ENCODE measurements around the gene PA2G4. TPM values are rescaled to one million over a fixed set of nuclear protein-coding genes. Genes with fewer than 3 reads are reported as not detected.
"Not testable (repeated sequence)": the region's sequence is repeated elsewhere in the genome, so short reads cannot be mapped to it uniquely, and the experiment has no call there.

PA2G4 gene
- total RNA-seq, 2 donors from 2014 or later = 224 to 356 TPM

- Mint-ChIP-seq H3K9me3 (no peaks in the 10 kb centered on the region), H3K36me3 (peaks cover 19 to 42% of the 10 kb centered on the region in 2 donors), H3K27ac (no peak overlapping the region)
- DNase-seq (ENCODE audit: low spot score in 2 of 2) = no peak
- ATAC-seq = no peak
Observed at GRCh38 chr12:56154246-56154771, 50.0 kb downstream of the PA2G4 start.

- no peak overlapping the region for H3K27ac Mint-ChIP-seq
- ATAC-seq (no peak), DNase-seq (ENCODE audit: low spot score in 2 of 2) (no peak)
- H3K9me3 Mint-ChIP-seq = no peaks in the 10 kb centered on the region
- peaks cover 24 to 47% of the 10 kb centered on the region in 2 donors for H3K36me3 Mint-ChIP-seq
Observed at GRCh38 chr12:56154818-56155217, 50.5 kb downstream of the PA2G4 start.

- no peak for ATAC-seq
- Mint-ChIP-seq H3K9me3 (no peaks in the 10 kb centered on the region), H3K36me3 (peaks cover 29 to 52% of the 10 kb centered on the region in 2 donors), H3K27ac (peak overlapping the region in 1 of 2 donors; percentile 2)
- no peak for DNase-seq (ENCODE audit: low spot score in 2 of 2)
Observed at GRCh38 chr12:56155256-56155845, 51.0 kb downstream of the PA2G4 start.

DNA sequence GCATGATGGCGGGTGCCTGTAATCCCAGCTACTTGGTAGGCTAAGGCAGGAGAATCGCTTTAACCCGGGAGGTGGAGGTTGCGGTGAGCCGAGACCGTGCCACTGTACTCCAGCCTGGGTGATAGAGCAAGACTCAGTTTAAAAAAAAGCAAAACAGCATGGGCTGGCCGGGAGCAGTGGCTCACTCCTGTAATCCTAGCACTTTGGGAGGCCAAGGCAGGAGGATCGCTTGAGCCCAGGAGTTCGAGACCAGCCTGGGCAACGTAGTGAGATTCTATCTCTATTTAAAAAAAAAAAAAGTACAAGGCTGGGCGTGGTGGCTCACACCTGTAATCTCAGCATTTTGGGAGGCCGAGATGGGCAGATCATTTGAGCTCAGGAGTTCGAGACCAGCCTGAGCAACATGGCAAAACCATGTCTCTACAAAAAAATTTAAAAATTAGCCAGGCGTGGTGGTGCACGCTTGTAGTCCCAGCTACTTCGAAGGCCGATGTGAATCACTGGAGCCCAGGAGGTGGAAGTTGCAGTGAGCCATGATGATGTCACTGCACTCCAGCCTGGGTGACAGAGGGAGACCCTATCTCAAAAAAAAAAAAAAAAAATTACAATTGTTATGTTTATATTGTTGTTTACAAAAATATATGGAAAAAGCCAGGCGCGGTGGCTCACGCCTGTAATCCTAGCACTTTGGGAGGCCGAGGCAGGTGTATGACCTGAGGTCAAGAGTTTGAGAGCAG is 52.3 kb downstream of the PA2G4 start:
- not testable (repeated sequence) for DNase-seq (ENCODE audit: low spot score in 2 of 2); H3K9me3 Mint-ChIP-seq; ATAC-seq
- Mint-ChIP-seq H3K36me3 (peaks cover 42 to 65% of the 10 kb centered on the region in 2 donors), H3K27ac (peak overlapping the region; percentile 95 to 96)

- no peaks in the 10 kb centered on the region for H3K9me3 Mint-ChIP-seq
- DNase-seq (ENCODE audit: low spot score in 2 of 2) (peak in 1 of 2 donors; percentile 53), ATAC-seq (peak; percentile 17 to 59)
- peak overlapping the region; percentile 95 to 96 for H3K27ac Mint-ChIP-seq
- H3K36me3 Mint-ChIP-seq = peaks cover 42 to 65% of the 10 kb centered on the region in 2 donors
Observed at GRCh38 chr12:56157201-56158028, 53.1 kb downstream of the PA2G4 start.

GRCh38 chr12:56158029-56158925 is 53.9 kb downstream of the PA2G4 start, which contains the start of gene MYL6:
Gene MYL6 (plus strand): TSS chr12:56158359. CDS start chr12:56158402, 43 bp downstream.
- peaks cover 42 to 62% of the 10 kb centered on the region in 2 donors for H3K36me3 Mint-ChIP-seq
- peak; percentile 87 to 92 for DNase-seq (ENCODE audit: low spot score in 2 of 2)
- no peaks in the 10 kb centered on the region for H3K9me3 Mint-ChIP-seq
- ATAC-seq = peak; percentile 86 to 92
- H3K27ac Mint-ChIP-seq = peak within 1 kb of the TSS; percentile 95 to 98

DNA sequence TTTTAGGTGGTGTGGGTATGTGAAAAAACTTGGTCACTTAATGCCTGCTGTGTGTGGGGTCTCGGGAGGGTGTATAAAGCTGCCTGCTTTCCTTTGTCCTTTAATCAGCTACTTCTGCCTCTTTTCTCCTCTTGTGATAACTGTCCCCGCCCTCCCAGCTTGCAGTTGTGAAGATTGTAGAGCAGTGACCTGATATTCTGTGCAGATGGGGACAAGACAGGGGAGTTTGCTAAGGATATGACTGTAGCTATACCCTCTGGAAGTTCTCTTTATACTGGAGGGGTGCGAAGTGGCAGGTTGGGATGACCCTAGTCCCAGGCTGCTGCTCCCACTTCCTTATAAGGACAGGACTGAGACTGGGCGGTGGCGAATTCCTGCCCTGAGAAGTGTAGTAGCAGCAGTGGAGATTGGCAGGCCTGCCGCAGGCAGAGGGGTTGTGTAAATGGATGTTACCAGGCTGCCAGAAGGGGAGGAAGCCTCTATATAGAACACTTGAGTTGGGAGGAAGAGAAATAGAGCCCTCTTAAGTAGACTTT is 54.6 kb downstream of the PA2G4 start:
- ATAC-seq (peak in 1 of 2 donors; percentile 17), DNase-seq (ENCODE audit: low spot score in 2 of 2) (no peak)
- Mint-ChIP-seq H3K27ac (peak overlapping the region; percentile 95 to 98), H3K9me3 (no peaks in the 10 kb centered on the region), H3K36me3 (peaks cover 42 to 62% of the 10 kb centered on the region in 2 donors)

DNA sequence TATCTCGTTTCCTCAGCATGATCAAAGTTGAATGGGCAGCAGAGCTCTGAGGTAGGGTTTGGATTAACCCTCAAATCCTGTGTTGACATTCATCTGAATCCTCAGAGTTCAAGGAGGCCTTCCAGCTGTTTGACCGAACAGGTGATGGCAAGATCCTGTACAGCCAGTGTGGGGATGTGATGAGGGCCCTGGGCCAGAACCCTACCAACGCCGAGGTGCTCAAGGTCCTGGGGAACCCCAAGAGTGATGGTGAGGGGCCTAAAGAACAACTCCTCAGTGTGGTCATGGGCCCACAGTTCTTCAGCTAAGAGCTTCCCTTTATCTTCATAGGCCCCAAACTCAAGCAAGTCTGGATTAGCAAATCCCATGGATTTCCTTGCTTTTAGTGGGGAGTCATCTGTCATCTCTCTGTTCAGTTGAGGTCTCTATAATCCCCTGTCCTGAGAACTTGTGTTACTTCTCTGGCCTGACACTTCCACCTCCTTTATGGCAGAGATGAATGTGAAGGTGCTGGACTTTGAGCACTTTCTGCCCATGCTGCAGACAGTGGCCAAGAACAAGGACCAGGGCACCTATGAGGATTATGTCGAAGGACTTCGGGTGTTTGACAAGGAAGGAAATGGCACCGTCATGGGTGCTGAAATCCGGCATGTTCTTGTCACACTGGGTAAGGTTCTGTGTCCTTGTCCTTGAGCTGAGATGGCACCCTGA is 55.3 kb downstream of the PA2G4 start:
- Mint-ChIP-seq H3K9me3 (no peaks in the 10 kb centered on the region), H3K27ac (peak overlapping the region; percentile 95 to 98), H3K36me3 (peaks cover 42 to 62% of the 10 kb centered on the region in 2 donors)
- DNase-seq (ENCODE audit: low spot score in 2 of 2) (no peak), ATAC-seq (no peak)

- Mint-ChIP-seq H3K9me3 (no peaks in the 10 kb centered on the region), H3K27ac (peak overlapping the region; percentile 95 to 98), H3K36me3 (peaks cover 42 to 61% of the 10 kb centered on the region in 2 donors)
- DNase-seq (ENCODE audit: low spot score in 2 of 2) (peak in 1 of 2 donors; percentile 48), ATAC-seq (peak; percentile 22 to 38)
Observed at GRCh38 chr12:56160193-56160763, 55.9 kb downstream of the PA2G4 start.

GRCh38 chr12:56160894-56161689 is 56.7 kb downstream of the PA2G4 start:
- peak overlapping the region; percentile 81 to 95 for H3K27ac Mint-ChIP-seq
- no peaks in the 10 kb centered on the region for H3K9me3 Mint-ChIP-seq
- DNase-seq (ENCODE audit: low spot score in 2 of 2) = no peak
- H3K36me3 Mint-ChIP-seq = peaks cover 42 to 53% of the 10 kb centered on the region in 2 donors
- no peak for ATAC-seq

- DNase-seq (ENCODE audit: low spot score in 2 of 2) (no peak), ATAC-seq (no peak)
- Mint-ChIP-seq H3K27ac (peak overlapping the region; percentile 81 to 95), H3K9me3 (no peaks in the 10 kb centered on the region), H3K36me3 (peaks cover 42 to 48% of the 10 kb centered on the region in 2 donors)
Observed at GRCh38 chr12:56161690-56162351, 57.5 kb downstream of the PA2G4 start.

DNA sequence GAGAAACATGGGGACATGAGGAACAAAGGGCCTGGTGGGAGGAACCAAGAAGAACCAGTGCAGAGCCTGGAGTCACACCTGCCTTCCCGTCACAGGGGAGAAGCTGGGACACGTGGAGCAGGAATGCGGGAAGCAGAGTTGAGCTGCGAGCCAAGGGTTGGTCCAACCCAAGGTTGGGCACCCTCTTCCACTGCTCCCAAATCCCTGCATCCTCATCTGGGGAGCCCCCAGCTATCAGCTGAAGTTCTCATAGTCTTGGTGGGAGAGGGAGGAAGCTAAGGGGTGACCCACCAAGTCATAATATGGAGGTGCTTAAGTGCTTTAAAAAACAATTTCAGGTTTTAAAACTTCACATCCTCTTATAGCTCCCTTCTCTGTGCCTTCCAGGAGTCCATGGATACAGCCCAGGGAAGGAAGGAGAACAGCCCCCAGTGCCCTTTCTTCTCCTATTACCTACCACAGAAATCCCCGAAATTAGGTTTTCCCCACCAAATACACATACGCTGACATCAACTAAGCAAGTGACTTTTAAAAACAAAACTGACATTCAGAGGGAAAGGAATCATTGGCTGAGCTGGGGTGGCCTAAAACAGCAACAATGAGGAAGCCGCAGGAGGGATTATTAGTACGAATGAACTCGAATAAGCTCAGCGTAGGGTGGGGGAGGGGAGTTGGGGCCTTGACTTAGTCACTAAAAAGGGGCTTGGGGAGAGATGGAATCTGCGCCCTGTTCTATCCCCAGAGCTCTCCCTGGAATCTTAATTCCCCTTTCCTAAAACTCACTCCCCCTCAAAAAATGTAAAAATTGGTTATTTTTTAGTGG is 58.3 kb downstream of the PA2G4 start:
- no peak for ATAC-seq
- H3K27ac Mint-ChIP-seq = peak overlapping the region; percentile 39 to 95
- H3K9me3 Mint-ChIP-seq = no peaks in the 10 kb centered on the region
- H3K36me3 Mint-ChIP-seq = peaks cover 36 to 44% of the 10 kb centered on the region in 2 donors
- no peak for DNase-seq (ENCODE audit: low spot score in 2 of 2)

All from activated naive CD4-positive, alpha-beta T cell treated with anti-CD3 and anti-CD28 coated beads, Interleukin-2, amount 50 U/mL, for 72 hours (primary cell).